Middle frontal gyrus (tissue), 1 donor: ENCODE data around the gene NPAS2.

Source experiments
- DNase-seq: peaks from one replicate; pipeline ENCODE4 v3.0.0-alpha.2; 2015; ENCODE audit warnings: low spot score; ENCODE audit errors: extremely low spot score

The NPAS2 gene

DNA sequence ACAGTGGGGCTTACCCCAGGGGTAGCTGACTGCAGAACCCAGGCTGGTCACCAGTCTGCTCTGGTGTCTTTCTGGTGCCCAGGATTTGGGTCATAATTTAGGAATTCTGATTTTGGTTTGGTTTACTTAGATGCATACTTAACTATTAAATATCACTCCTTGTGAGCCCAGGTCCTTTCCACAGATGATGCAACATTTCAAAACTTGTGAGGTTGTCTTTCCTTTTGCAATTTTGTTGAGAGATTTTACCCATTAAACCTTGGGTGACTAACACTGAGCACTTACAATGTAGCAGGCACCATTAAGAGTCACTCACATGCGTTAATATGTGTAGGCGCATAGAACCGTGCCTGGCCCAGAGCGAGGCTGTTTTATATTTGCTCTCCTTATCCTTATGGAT lies 120.3 kb downstream of the NPAS2 start:
- DNase-seq: no peak

DNA sequence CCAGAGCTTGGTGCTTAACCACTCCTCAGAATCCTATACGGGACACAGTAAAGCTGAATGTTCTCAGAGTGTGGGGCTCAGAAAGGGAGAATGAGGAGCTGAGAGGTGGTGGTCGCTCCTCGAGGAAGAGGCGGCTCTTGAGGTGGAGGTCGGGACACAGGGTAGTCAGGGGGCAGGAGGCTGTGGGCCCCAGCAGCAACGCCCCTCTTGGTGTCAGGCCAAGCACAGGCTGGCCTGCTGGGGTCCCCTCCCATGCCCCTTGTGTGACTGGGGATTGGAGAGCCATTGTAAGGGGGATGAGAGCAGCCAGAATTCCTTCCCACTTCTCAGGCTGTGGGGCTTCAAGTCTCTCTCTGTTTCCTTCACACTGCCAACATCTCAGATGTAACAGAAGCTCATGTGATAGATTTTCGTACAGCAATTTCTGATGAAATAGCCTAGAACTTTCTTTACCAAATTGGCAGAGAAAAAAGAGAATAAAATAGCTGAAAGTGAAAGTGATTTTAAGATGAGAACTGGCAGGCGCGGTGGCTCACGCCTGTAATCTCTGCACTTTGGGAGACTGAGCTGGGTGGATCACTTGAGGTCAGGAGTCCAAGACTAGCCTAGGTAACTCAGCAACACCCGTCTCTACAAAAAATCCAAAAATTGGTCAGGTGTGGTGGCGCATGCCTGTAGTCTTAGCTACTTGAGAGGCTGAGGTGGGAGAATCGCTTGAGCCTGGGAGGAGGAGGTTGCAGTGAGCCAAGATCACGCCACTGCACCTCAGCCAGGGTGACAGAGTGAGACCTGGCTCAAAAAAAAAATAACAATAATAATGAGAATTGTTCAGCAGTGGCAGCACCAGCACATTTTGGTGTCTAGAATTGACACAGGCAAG lies 121.1 kb downstream of the NPAS2 start:
- DNase-seq: no peak

DNA sequence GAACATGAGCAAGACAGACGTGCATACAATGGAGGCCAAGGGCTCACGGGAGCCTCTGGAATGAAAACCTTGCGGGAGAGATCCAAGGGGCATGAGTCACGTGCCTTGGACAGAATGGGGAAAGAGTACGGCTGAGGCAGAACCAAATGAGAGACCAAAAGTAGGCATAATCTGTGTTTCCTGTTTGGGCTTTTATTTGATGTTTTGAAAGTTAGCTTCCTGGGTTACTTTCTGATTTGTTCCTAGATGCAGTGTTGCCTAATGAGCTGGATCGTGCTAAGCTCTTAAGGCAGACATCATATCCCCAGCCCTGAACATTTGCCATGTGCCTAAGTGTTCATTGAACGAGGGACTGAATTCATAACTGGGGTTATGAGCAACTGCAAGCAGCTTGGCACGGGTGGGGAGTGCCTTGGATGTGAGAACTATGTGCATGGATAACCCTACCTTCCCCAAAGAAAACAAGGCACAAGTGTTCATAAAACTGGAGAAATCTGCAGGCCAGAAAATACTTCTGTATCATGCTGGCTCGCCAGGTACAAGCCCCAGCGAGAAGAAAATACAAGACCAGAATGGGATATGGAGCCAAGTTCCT lies 121.8 kb downstream of the NPAS2 start:
- no peak for DNase-seq

DNA sequence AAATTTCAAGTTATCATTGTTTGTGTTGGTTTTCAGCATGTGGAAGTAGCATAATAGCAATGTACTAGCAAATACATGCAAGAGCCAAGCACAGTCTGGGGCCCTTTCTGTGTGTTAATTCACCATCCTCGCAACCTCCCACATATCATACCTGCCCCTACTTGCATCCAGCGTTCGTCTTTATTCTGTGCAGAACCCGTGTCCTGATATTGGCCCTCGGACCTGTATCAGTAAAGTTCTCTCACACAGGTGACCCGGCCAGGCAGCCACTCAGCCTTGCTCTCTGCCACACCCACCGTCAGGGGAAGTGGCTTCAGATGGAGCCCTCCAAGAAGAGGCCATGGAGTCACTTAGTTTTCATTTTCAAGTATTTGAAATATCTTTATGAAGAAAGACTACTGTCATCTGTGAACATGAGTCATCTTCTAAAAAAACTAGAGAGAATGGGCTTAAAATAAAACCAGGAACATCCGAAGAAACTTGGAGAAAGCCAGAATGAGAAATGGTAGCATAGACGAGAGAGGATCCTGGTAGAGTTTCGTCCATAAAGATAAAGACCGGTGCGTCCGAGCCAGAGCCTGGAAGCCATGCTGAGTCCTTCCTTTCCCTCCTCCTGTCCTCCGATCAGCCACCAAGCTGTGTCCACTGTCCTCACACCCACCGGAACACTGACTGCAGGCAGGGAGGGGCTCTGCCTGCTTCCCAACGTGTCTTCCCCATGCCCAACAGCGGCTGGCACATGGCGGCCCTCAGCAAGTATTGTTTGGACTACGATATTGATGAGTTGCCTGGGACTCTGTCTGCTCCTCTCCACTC lies 124.9 kb downstream of the NPAS2 start:
- DNase-seq: peak; percentile 11

DNA sequence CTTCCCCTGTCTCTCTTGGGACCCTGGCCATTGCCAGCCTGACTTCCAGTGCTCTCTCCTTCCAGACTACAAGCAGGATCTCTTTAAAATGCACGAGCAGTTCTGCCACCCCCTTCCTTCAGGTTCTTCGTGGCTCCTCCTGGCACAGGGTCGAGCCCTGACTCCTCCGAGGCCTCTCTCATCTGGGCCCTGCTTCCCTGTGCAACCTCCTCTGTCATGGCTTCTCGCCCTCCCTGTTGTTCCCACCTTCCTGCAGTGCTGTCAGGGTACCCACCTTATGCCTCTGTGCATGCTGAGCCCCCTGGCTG lies 125.4 kb downstream of the NPAS2 start:
- DNase-seq: no peak

DNA sequence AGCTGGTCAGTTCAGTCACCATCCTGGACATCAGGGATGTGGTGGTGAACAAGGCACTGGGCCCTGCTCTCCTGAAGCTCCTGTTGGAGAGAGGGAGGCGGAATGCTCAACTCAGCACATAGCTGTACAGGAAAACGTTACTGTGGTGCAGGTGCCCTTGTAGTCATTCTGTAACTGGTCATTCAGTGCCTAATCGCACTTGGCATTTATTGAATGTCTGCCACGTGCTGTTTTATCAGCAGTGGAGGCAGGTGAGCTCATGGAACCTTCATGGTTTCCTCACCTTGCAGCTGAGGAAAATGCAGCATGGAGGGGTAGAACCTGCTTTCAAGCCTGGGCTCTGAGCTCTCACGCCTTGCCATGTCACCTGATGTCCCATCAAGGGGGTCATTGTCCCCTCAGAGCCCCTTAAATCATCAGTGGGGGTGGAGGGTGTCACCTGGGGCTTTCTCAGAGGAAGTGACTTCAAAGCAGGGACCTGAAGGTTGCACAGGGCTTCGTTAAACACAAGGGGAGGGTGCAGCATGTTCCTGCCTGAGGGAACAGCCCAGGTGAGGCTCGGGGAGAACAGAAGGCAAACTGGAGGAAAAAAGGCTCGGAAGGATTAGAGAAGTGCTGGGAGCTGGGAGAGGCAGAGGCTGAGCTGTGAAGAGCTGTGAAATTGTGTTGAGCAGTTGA lies 126.1 kb downstream of the NPAS2 start:
- DNase-seq: no peak

DNA sequence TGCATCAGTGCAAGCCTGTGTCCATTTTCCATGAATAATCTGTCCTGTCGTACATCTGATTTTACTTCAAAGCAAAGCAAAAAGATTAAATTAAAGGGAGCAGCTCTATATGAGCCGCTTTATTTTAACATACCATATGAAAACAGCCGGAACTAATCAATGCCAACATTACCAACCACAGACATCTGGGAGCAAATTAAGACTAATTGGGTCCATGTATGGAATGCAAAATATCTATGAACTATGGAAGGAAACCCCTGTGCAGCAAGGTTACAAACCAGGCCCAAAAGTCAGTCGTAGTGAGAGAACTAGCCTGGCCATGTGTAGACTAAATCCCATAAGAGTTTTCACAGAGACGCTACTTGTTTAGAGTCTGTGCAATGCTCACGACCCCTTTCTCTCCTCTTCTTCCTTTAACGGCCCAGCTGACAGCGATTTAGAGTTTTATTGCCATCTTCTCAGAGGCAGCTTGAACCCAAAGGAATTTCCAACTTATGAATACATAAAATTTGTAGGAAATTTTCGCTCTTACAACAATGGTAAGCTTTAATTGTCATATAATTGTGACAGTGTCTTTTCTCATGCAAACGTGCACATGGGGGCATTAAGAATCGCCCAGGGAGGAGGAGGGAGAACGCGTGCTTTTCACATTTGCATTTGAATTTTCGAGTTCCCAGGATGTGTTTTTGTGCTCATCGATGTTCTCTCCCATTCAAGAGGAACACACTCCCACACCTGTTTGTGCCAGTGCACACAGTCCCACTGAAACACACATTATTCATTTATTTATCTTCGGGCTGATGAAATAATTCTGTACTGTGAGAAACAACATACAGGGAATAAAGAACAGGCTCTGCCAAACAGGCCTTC lies 129.2 kb downstream of the NPAS2 start:
- DNase-seq: no peak

DNA sequence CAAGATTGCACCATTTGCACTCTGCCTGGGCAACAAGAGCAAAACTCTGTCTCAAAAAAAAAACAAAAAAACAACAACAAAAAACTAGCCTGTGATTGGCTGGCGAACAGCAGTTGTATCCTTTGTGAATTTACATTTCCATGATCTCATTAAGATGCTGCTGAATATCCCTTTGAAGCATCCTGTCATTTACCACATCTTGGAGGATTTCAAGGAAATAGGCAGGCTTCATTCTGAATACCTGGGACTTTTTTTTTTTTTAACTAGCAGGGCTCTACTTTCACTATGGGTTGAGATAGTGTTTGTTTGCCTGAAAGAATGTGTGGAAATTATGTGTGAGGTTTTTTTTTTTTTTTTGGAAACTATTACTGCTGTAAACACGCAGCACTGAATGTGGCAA lies 132.6 kb downstream of the NPAS2 start:
- DNase-seq: no peak

DNA sequence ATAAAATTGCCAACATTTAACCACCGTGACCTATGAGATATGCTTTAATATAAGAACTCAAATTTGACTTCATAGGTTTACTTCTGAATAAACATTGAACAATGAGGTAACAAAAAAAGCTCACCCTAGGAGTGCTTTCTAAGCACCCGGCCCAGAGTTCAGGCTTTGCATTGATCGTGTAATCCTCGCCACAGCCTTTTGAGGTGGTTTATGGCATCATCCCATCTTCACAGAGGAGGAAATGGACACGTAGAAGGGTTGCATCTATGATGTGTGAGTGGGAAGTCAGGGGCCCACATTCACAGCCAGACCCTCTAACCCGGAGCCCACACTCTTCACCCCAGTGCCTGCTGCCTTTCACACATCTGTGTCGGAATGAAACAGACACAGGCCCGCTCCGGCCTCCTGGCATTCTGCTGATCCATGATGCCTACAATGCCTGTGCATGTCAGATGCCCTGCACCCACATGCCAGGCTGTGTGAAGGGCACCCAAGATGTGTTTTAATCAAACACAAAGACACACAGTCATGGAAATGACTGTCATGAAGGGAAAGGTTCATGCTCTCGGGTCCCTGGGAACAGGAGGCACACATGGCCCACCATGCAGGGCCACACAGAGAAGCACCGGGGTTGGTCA lies 133.6 kb downstream of the NPAS2 start:
- DNase-seq: no peak

DNA sequence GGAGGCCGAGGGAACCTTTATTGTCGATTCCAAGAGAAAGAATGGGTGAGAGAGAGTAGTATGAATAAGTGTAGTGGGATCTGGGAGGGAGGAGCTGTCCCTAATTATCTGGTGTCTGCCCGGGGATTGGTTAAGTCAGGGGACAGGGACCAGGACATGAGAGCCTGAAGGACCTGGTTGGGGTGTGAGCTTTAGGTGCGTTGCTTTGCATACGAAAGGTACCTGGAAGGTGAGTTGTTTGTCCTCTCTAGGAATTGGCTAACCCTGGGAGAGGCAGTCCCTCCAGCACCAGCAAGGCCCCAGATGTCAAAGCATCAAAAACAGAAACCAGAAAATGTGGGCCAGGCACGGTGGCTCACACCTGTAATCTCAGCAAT lies 134.1 kb downstream of the NPAS2 start:
- no peak for DNase-seq

DNA sequence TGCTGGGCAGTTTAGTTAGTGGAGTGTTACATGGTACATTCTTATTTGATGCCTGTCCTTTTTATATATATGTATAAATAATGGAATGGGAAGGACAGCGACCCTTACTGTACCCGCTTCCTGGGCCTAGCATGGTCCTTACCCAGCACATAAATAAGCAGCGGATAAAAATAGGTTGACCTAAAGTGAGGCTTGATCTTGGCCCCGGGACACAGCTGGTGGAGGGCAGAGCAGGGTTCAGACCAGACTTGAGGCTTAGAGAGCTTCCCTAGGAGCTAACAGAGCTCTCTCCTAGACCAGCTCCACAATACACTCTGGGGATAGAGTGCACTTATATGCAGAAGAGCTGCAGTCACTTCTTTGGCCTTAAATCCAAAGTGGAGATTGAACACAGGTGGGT lies 135.3 kb downstream of the NPAS2 start:
- no peak for DNase-seq

DNA sequence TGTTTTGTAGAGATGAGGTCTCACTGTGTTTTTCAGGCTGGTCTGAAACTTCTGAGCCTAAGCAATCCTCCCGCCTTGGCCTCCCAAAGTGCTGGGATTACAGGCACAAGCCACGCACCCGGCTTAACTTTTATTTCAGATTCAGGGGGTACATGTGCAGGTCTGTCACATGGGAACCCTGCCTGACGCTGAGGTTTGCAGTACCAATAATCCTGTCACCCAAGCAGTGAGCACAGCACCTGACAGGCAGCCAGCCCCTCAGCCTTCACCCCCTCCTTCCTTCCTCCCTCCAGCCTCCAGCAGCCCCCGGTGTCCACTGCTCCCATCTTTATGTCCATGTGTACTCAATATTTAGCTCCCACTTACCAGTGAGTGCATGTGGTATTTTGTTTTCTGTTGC lies 136.1 kb downstream of the NPAS2 start:
- no peak for DNase-seq

DNA sequence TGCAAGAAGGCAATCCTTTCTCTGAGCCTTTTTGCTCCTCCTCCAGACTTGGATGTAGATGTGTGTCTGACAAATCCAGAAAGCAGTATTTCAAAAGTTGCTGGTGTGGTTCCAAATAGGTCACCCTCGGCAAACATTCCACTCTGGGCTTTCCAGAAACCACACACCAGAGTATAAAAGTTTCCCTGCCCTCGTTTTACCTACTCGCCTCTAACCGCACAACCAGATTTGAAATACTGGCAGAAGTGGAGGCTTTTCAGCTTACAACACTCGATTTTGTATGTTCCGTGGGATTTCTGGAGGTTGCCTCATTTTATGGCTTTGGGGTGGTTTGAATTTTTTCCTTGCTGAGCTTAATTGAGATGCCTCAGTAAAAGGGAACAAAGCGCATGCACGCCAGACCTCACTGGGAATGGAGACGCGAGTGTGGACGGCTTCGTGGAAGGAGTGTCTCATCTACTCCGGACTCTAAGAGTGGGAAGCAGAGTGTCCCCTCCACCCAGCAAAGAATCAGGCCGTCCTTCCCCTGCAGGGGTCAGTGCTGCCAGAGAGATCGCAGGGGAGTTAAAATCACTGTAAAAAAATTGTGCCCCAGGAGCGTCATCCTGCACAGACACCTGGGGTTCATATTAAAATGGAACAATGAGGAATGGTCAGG lies 138.2 kb downstream of the NPAS2 start:
- DNase-seq: no peak

DNA sequence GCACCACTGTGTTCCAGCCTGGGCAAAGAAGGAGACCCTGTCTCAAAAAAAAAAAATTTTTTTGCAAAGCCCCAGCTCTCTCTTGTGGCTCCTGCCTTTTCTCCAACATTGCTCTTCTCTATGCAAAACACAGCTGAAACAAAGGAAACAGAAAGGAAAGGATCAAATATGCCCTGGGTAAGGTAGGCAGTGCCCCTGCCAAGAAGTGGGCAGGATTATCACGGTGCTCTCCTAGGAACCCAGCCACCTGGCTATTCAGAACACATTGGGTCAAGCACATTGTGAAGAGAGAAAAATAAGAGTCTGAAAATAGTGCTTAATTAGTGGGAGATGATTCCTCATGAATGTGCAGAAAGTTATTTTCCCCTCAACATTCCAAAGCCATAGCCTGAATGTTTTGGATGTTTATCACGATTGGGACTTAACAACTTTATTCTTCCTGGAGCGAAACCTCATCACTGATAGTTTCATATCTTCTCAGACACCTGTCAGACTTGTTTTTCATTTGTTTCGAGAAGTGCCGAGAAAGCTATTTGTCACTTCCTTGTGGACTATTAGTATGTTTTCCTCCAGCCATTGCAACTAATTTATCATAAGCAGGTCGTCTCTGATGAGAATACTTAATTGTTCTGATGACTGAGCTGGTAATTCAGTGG lies 139.4 kb downstream of the NPAS2 start:
- DNase-seq: no peak

DNA sequence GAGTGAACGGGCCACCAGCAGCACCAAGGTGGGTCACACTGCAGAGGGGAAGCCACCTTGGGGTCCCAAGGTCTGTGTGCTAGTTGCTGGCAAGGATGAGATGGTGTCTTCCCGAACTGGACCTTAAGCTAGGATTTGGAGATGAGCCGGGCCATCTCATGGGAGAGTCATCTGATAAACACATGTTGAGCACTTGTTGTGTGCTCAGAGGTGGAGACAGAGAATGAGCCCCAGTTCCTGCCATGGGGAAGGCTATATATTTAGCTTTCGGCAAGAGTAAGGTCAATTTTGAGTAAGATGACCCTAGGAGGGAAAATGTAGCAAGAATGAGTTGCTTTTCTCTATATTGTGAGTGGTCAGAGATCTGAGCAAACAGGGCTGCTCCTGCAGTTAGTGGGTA lies 140.7 kb downstream of the NPAS2 start:
- DNase-seq: no peak

DNA sequence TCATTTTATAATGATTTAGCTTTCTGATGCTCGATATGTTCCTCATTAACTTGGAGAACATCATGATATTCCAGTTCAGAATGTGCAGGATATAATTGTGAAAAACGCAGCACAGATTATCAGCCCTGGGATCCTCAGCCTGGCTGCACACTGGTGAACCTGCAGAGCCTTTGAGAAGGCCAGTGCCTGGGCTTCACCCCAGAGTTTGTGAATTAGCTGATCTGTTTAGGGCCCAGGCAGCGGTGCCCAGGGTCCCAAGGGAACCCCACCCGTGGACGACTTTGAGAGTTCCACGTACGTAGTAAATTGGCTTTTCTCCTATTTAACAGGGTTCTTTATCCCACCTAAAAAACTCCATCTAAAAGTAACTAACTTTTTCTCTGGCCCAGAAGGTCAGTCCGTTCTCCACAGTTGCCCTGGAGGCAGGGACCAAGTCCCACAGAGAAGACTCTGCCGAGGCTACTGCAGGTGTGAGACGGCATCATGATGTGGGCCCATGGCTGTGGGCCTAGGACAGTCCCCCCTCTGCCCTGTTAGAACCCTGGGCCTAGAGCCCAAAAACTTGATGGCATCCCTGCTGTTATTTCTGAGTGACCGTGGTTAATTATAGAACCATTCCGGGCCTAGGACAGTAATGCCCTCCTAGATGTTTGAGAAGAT lies 142.6 kb downstream of the NPAS2 start:
- no peak for DNase-seq

DNA sequence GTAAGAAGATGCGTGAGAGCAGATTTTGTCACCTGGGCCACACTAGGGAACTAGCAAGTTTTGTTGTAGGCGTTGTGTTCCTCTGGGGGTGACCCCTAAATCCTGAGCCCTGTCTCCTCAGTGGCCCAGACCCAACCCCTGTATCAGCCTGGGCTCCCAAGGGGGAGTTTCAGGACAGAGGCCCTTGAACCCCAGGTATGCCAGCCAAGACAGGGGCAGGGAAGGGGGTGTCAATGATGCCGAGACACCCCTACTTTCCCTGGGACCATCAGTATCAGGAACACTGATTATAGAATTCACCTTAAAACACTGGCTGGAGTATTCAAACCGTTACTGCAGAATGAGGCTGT lies 143.1 kb downstream of the NPAS2 start:
- DNase-seq: no peak

DNA sequence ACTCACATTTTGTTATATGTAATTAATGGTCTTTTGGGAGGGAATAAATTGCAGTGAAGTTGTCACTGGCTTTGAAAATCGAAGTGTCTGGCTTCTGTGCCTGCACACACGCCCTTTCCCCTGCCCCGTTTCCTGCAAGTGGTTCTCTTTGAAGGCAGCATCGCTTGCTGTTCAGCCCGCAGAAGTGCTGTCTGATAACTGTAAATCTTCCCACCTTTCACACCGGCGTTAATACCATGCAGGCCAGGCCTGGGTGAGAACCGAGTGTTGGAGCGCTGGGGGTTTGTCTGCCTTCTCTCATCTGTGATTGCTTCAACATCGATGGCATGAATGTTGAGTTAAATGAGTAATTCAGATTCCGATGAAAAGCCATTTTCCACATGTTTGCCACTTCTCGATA lies 144.3 kb downstream of the NPAS2 start:
- no peak for DNase-seq

DNA sequence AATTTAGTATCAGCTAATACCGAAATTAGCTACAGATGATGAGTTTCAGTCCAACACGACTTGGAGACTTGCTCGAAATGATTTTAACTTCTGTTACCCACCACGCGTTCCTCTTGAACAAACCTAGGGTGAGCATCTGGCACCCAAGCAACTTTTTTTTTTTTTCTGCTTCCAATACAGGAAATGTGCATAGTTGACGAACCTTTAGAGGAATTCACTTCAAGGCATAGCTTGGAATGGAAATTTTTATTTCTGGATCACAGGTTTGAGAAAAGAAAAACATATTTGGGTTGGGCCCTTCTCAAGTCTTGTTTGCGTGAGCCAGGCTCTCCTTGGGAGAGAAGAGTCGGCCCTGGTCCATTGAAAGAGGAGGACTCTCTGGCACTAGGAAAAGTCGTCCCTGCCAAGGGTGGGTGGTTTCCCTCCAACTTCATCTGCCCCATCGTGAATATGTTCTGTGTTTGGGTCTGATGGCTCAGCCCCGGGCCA lies 144.8 kb downstream of the NPAS2 start:
- DNase-seq: no peak
